COLO668 (cell line): Measurements from ENCODE around the gene CDH15.

Experiments used
- DNase-seq: peaks from one replicate; lab custom pipeline; 2025; ENCODE audit not compliant: unreplicated experiment; lab: John Stamatoyannopoulos, UW

The CDH15 gene

GRCh38 chr16:89197633-89198416, 26.3 kb downstream of the CDH15 start:
- peak; percentile 41 for DNase-seq

- no peak for DNase-seq
Measured at GRCh38 chr16:89198417-89199240, 27.1 kb downstream of the CDH15 start.

GRCh38 chr16:89199241-89200123, 27.9 kb downstream of the CDH15 start:
- DNase-seq, result no peak

- peak; percentile 57 for DNase-seq
Measured at GRCh38 chr16:89200124-89200849, 28.7 kb downstream of the CDH15 start, which contains the start of gene SLC22A31. Gene SLC22A31 (minus strand): TSS chr16:89200537. CDS start chr16:89200501, 36 bp downstream.

GRCh38 chr16:89200850-89201411, 29.4 kb downstream of the CDH15 start:
- DNase-seq, result no peak

GRCh38 chr16:89201439-89202377, 30.2 kb downstream of the CDH15 start:
- DNase-seq, result peak; percentile 90

GRCh38 chr16:89202422-89203215, 31.1 kb downstream of the CDH15 start:
- DNase-seq, result no peak

- DNase-seq, result no peak
Measured at GRCh38 chr16:89207993-89208392, 36.4 kb downstream of the CDH15 start.

- no peak for DNase-seq
Measured at GRCh38 chr16:89209522-89210044, 38.0 kb downstream of the CDH15 start.

- DNase-seq, result no peak
Measured at GRCh38 chr16:89210165-89210903, 38.8 kb downstream of the CDH15 start.

- DNase-seq, result peak; percentile 57
Measured at GRCh38 chr16:89210904-89211515, 39.5 kb downstream of the CDH15 start.

GRCh38 chr16:89216315-89217137, 45.0 kb downstream of the CDH15 start:
- DNase-seq, result peak; percentile 79

- no peak for DNase-seq
Measured at GRCh38 chr16:89217138-89217387, 45.5 kb downstream of the CDH15 start.

GRCh38 chr16:89217388-89218191, 46.0 kb downstream of the CDH15 start, which contains the start of gene ZNF778:
Gene ZNF778 (plus strand): TSS chr16:89217703. CDS start chr16:89221128, 3,425 bp downstream.
- DNase-seq, result peak; percentile 88

GRCh38 chr16:89219365-89219764, 47.8 kb downstream of the CDH15 start:
- no peak for DNase-seq
